ENCODE measurements around the gene PLCB3.

Gene PLCB3

DNA sequence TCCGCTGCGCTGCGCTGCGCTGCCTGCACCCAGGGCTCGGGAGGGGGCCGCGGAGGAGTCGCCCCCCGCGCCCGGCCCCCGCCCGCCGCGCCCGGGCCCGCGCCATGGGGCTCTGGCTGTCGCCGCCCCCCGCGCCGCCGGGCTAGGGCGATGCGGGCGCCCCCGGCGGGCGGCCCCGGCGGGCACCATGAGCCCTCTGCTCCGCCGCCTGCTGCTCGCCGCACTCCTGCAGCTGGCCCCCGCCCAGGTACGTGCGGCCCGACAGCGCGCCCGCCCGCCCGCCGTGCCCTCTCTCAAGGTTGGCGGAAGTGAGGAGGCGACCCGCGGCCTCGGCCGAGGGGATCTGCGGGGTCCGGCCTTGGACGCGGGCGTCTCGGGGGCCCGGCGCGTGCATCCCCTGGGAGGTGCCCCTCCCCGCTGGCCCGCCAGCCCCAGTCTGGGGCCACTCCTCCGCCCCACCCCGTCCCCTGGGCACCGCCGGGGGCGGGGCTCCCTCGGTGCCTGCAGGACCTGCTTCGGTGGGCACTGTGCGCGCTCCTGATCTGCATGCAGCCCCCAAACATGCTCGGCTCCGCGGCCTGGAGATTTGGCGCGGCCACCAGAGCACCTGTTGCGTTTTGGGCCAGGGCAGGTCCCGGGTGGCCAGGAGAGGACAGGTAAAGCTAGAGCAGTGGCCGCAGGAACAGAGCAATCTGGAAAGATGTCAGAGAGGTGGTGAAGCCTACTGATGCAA, 16.5 kb upstream of the PLCB3 start:
- TF ChIP-seq, protein P1, sequence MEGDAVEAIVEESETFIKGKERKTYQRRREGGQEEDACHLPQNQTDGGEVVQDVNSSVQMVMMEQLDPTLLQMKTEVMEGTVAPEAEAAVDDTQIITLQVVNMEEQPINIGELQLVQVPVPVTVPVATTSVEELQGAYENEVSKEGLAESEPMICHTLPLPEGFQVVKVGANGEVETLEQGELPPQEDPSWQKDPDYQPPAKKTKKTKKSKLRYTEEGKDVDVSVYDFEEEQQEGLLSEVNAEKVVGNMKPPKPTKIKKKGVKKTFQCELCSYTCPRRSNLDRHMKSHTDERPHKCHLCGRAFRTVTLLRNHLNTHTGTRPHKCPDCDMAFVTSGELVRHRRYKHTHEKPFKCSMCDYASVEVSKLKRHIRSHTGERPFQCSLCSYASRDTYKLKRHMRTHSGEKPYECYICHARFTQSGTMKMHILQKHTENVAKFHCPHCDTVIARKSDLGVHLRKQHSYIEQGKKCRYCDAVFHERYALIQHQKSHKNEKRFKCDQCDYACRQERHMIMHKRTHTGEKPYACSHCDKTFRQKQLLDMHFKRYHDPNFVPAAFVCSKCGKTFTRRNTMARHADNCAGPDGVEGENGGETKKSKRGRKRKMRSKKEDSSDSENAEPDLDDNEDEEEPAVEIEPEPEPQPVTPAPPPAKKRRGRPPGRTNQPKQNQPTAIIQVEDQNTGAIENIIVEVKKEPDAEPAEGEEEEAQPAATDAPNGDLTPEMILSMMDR (IDR thresholded peaks at IDR 0.05): no peak

DNA sequence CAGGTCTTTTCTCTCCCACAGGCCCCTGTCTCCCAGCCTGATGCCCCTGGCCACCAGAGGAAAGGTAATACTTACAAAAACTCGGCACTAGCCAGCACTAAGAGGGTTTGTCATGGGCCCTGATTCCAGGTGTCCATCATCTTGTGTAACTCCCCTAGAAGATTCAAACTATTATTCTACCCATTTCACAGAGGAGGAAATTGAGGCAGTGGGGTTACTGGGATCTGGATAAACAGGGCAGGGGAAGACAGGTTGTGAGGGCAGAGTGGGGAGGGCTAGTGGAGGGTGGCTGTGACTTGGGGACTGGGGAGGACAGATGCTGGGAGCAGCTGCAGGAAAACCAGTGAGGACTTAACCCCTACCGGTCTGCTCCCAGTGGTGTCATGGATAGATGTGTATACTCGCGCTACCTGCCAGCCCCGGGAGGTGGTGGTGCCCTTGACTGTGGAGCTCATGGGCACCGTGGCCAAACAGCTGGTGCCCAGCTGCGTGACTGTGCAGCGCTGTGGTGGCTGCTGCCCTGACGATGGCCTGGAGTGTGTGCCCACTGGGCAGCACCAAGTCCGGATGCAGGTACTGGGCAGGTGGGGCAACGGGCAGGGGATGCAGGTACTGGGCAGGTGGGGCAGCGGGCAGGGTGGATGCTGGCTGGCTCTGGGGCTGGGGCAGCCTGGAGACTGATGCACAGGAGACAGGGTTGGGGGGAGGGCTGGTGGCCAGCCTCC, 15.7 kb upstream of the PLCB3 start:
- TF ChIP-seq, protein P1 (IDR thresholded peaks at IDR 0.05): no peak

DNA sequence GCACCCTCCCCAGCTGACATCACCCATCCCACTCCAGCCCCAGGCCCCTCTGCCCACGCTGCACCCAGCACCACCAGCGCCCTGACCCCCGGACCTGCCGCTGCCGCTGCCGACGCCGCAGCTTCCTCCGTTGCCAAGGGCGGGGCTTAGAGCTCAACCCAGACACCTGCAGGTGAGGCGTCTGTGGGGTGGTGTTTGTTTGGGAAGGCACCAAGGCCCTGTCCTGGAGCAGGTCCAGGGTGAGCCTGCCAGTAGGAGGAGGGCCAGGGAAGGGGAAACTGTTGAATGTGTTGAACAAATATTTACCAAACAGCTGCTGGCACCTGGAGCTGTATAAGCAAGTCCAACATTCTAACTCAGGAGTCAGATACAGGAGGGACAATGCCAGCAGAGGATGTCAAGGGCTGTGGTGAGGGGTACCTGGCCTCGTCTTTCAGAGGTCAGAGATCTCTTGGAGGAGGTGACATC, 13.8 kb upstream of the PLCB3 start:
- TF ChIP-seq, protein P1 (IDR thresholded peaks at IDR 0.05): no peak

DNA sequence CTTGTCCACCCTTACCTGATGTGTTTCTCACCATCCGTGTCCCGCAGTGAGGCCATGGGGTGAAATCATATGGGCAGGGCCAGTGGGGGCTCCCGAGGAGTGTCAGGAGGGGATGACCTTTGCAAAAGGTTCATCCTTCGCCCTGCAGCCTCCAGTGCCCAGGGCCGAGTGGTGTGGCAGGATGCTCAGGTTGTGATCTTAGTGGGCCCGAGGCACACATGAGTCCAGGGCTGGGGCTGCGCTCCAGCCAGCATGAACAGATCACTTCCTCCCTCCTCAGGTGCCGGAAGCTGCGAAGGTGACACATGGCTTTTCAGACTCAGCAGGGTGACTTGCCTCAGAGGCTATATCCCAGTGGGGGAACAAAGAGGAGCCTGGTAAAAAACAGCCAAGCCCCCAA, 13.3 kb upstream of the PLCB3 start:
- TF ChIP-seq, protein P1 (IDR thresholded peaks at IDR 0.05): no peak

DNA sequence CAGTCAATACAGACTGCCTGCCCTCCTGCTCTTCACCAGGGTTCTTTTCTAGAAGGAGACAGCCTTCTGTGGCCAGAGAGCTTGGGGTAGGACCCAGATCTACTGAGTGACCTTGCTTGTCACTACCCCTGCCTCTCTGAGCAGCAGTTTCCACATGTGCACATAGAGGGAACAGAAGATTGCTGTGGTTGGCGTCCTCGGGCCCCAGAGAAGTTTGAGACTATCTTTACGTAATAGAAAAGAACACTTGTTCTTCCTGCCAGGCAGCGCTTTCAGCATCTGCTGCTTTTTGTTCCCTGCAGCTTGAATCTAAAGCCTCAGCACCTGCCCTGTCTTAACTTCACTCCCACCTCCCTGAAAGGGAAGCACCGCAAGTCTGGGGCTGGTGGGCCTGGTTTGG, 12.3 kb upstream of the PLCB3 start:
- TF ChIP-seq, protein P1 (IDR thresholded peaks at IDR 0.05): no peak

DNA sequence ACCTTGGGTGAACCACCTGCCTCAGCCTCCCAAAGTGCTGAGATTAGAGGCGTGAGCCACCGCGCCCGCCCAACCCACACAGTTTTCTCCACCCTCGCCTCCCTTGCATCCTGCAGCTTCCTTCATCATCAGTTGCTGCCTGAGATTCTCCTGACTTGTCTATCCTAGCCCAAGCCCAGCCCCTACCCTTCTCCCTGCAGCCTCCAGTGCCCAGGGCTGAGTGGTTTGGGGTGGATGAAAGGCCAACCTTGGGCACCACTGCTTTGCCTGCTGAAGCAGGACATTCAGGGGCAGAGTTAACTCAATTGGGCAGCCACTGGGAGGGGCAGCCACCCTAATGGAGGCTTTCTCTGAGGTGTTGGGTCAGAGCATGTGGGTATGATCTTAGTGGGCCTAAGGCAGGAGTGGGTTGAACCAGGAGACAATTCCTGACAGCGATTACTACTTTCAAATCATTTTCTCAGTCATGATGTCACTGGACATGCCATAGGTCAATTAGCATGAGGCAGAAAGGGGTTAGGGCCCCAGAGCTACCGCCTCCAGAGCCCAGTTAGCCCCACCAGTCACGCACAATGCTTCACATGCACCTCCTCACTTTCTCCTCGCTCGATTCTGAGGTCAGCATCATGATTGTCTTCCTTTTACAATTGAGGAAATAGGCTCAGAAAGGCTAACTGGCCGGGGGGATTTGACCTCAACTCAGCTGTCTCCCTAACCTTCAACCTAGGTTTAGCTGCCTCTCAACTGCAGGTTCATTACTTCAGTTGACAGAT, 11.5 kb upstream of the PLCB3 start:
- TF ChIP-seq, protein P1 (IDR thresholded peaks at IDR 0.05): no peak

DNA sequence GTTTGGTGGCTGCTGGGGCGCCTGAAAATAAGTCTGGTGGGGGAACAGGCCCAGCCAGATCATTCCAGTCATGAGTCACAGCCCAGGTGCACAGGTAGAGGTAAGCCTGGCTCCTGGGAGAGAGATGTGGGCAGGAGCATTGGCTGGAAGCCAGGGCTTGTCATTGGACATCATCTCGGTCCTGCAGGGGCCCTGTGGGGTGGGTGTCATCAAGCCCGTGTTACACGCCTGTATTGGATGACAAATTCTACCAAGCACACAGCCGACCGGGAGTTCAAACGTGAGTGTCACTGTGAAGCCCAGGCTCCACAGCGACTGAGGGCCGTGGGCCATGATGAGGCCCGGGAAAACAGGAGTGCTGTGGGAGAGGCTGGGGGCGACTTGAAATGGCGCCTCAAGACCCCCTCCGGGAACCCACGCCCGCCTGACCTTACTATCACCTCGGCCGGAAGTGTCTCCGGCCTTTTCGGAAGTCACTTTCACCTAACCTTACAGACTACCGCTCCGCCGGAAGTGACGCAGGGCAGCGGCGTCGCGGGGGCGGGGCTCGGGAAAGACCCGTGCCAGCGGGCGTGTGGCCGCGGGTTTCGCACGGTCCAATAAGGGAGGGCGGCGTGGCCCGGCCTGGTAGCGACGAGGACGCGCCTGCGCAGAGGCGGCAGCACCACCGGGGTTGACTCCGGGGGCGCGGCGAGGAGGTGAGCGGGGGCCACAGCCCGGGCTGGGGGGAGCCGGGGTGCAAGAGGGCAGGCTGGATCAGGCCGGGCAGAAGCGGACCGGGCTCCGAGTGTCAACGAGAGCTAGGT, 10.7 kb upstream of the PLCB3 start, which contains the start of gene FKBP2:
Gene FKBP2 (plus strand): TSS at position 661 of the 806 bp plus-strand sequence. CDS start 1,293 bp downstream, outside the sequence.
- TF ChIP-seq, protein P1 (IDR thresholded peaks at IDR 0.05): no peak
